NCI-H2029 (cell line): ENCODE results near the gene ADRB2.
"Not testable (repeated sequence)": the region's sequence is repeated elsewhere in the genome, so short reads cannot be mapped to it uniquely, and the experiment has no call there.

Source experiments
- DNase-seq: peaks from one replicate; lab custom pipeline; 2025; lab: John Stamatoyannopoulos, UW

ADRB2 gene

DNA sequence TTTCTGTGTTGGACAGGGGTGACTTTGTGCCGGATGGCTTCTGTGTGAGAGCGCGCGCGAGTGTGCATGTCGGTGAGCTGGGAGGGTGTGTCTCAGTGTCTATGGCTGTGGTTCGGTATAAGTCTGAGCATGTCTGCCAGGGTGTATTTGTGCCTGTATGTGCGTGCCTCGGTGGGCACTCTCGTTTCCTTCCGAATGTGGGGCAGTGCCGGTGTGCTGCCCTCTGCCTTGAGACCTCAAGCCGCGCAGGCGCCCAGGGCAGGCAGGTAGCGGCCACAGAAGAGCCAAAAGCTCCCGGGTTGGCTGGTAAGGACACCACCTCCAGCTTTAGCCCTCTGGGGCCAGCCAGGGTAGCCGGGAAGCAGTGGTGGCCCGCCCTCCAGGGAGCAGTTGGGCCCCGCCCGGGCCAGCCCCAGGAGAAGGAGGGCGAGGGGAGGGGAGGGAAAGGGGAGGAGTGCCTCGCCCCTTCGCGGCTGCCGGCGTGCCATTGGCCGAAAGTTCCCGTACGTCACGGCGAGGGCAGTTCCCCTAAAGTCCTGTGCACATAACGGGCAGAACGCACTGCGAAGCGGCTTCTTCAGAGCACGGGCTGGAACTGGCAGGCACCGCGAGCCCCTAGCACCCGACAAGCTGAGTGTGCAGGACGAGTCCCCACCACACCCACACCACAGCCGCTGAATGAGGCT is at the start of gene ADRB2:
ADRB2 (plus strand) TSS at position 559 of the 686 bp plus-strand sequence. CDS start 221 bp downstream, outside the sequence.
- peak; percentile 83 for DNase-seq

DNA sequence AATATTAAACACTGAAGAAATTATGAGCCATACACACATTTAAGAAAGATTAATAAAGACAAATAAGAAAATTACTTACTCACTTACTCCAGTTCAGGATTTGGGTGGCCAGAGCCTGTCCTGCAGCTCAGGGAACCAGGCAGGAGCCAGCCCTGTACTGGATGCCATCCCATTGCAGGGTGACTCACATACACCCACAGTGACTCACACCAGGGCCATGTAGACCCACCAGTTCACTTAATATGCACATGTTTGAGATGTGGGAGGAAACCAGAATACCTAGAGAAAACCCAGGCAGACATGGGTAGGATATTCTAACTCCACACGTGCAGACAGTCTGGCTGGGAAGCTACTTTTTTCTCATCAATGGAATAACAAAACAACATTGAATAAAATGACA is 49.6 kb upstream of the ADRB2 start:
- no peak for DNase-seq

DNA sequence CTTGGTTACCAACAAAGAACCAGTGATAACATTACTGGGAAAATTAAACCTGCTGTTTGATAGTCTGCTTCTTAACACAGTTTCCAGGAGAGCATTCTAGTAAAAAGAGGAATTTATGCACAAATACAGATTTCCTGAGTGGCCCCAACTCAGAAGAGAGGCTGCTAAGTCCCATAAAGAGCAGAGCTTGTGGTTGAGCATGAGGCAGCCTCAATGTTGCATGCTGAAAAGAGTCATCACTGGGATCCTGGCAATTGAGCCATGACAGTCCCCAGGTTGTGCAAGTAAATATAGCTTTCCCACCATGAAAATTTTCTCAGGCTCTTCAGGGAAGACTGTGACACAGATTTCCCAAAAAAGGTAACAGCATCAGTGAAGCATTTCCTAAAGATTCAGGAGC is 47.5 kb upstream of the ADRB2 start:
- no peak for DNase-seq

DNA sequence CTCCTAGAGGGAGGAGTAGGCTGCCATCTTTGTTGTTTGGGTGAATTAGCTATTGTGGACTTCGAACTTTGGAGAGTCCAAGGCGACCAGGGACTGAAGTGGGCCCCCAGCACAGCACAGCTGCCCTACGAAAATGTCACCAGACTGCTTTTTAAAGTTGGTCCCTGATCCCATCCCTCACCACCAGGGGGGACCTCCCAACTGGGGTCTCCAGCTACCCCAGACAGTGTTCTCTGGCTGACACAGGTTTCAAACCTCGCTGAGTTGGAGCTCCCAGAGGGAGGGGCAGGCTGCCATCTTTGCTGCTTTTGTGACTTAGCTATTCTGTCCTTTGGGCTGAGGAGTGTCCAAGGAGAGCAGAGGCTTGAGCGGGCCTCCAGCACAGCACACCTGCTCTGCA is 45.7 kb upstream of the ADRB2 start:
- DNase-seq = no peak

DNA sequence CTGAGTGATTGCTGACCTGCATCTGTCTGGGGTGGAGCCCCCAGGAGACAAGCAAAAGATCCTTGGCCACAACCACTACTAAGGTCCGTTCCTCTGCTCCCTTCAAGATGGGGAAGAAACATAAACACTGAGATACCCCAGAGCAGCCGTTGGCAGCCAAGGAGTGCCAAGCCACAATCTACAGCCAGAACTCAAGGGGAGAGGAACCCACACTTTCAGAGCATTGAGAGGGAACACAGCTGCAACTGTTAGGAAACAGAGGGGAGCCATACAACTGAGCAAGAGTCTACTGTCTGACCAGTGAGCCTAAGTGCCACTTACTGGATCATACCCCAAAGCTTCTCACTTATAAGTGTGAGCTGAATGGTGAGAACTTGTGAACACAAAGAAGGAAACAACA is 44.6 kb upstream of the ADRB2 start:
- DNase-seq = no peak

DNA sequence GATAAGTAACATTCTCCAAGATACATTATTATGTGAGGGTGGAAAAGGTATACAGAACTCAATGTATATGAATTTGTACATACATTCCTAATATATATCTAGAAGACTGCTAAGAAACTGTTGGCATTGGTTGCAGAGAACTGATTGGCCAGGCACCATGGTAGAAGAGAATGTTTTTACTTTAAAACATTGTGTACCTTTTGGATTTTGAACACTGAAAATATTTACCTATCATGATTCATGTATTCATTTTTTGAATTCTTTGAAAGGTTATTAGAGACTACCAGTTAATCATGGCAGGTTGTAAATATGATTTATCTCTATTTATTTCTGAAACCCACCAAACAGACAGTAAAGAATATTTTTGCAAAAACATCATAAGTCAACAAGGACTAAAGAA is 41.2 kb upstream of the ADRB2 start:
- no peak for DNase-seq

DNA sequence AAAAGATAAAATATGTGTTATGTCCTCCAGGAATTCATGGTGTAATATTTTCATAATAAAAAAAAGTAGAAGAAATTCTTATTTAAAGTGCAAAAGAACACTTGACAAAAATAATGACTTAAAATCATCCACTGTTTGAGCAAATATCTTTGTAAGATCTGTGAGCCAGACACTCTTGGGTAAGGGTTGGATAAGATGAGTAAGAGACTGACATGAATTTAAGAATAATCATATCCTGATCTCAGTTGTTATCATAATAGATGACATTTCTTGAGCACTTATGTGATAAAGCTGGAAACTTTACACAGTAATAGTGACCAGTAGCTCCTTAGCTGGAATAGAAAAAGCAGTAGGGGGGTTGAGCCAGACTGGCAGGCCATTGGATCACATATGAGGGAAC is 40.0 kb upstream of the ADRB2 start:
- DNase-seq = no peak

DNA sequence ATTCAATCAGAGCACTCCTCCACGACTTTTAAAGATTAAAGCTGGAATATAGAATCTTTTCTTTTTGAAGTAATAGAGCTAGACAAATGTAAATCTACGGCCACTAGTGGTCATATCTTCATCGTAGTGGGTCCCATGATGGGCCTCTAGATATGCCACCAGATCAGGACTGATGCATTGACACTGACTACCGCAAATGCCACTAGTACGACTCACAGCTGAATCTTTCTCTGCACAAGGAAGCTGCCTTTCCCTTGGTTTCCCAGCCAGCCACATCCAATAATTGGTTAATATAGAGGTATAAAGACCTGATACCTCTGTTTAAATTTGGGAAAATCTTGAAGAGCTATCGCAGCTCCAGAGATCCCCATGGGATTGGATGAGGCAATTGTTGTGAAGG is 37.8 kb upstream of the ADRB2 start:
- no peak for DNase-seq

DNA sequence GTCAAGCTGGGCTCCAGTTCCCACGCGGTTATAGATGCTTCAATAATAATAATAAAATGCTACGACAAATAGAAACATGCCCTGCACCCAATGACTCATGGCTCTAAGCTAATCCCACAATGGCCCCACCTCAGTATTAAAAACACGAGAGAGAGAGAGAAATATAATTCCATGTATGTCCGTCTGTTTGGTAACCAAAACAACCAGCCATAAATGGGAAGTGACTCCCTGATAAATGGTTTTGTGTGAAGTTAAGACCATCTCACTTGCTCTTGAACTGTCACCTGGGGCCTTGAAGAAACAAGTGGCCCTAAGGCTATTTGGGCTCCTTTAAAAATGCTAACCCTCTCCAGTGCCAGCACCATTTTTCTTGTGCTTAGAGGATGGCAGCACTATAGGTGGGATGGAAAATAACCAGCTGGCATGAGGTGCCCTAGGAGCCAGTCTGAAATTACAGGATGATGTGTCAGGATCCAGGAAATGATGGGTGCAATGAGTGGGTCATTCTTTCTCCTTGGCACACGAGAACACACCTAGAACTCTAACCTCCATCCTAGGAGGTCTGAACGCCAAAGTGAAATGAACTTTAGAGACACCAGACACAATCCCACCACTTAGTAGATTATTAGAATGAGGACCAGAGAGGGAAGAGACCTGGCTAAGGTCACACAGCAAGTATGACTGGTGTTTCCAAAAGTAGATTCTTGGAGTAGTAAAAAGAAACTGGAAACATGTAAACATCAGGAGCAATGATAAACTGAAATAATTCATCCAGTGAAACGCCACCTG is 35.7 kb upstream of the ADRB2 start:
- no peak for DNase-seq

DNA sequence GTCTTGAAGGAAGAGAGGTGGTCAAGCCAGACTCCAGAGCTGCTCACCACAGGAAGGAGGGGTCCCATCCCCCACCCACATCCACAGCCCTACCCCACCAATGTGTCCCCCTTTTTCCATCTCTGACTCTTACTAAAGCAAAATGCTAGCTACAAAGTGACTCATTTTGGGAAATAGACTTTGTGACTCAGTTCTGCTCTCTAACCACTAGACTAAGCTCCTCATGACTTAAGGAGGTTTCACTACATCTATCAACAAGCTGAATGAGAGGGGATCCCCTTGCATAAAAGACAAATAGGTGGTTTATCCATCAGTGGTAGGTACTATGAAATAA is 35.1 kb upstream of the ADRB2 start:
- DNase-seq = no peak

DNA sequence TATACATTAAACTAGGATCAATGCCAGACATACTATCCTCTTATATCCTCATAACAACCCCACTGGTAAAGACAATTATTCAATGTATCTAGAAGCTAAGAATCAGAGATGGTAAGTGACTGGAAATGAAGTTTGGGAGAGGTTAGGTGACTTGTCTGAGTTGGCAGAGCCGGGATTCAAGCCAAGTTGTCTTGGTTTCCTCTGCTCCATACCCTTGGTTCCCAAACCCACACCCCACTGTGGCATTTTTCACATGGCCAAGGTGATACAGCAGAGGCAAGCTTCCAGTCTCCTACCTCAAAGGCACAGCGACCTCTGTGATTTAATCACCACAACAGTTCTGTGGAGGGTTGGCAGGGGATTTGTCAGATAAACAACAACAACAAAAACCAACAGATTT is 34.7 kb upstream of the ADRB2 start:
- DNase-seq = no peak

DNA sequence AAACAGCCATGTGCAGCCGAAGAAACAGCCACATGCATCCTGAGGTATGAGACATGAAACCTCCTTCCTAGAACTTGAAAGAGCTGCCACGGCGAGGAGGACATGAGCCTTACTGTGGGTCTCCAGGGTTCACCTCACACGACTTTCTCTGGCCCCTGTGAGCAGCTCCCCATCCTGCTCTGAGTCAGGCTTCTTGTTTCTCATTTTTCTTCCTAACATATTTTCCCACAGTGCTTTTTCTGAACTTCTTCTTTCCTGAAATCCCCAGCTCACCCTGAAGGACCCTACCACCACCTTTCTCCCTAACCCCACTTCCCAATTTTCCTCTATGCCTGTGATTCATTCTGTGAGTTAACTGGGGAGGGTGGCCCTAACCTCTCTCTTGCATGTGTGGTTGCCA is 33.7 kb upstream of the ADRB2 start:
- DNase-seq = no peak

DNA sequence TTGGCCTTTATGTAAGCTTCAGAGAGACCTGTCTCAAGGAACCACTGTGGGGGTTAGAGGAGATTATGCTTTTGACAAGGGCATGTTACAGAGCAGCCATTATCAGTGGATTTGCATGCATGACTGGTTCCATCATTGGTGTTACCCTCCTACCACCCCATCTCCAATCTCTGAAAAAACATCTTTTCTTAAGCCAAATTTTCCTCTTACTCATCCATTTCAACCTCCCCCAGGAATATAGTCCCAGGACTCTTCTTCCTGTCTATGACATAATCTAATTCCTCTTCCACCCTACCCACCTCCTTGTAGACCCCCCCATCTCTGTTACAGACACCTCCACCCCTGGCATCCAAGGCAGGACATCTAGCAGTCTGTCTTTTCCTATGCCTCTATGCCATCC is 33.1 kb upstream of the ADRB2 start:
- no peak for DNase-seq

DNA sequence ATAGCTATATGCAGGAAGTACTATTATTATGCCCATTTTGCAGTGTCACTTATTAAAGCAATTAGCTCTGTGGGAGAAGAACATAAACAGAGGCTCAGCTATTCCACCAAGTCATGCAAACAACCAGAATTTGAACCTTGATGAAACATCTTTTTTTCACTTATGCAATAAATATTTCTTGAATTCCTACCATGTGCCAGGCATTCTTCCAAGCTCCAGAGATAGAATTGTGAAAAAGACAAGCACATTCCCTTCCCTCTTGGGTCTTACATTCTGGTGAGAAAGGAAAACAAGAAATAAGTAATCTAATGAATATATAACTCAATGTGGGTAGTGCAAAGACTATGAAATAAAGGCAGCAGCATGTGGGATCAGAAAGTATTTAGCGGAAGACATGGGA is 32.1 kb upstream of the ADRB2 start:
- DNase-seq = no peak

DNA sequence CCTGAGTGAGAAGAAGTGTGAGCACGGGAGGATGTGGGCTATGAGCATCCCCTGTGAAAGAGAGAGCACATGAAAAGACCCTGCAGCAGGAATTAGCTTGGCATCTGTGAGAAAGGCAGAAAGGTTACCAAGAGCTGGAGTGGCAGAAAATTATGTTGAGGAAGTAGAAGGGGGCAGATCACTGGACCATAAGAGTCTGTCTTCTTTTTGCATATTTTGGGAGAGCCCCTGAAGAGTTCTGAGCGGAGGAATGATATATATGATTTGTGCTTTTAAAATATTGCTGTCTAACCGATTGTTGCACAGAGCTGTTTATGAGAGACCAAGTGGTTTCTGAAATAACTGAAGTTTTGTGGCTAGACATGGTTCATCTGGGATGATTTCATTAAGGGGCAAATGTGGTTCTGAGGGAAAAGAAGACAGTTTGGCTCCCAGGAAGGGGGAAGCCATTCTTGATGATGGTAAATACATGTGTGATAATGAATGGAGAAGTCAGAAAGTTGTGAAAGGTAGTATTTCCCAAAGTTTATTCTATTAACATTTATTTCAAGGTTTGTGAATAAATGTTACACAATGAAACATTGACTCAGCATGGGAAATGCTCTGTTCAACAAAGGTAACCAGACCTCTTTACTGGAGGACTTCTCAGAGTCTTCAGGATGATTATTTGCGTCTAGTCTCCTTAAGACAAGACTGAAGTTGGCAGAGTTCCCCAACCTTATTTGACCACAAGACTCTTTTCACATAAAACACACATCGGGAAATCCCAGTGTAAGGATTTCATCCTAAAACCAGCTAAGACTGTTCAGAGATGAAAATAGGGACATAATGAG is 31.5 kb upstream of the ADRB2 start:
- DNase-seq = no peak

DNA sequence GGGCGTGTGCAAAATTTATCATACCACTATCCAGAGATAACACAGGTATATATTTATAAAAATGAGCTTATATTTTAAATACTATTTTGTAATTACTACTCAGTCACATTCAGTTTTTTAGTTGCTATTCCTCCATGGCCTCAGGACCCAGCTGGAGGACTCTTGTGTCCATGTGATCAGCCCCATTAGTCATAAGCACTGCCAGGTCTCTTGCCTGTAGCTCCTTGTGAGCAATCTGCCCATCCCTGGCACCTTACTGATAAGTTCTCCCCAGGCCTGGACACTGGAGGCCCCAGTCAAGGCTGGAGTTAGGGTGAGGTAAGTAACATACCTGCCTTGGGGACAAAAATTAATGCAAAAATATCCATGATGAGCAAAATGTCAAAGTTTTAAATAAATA is 29.5 kb upstream of the ADRB2 start:
- no peak for DNase-seq

DNA sequence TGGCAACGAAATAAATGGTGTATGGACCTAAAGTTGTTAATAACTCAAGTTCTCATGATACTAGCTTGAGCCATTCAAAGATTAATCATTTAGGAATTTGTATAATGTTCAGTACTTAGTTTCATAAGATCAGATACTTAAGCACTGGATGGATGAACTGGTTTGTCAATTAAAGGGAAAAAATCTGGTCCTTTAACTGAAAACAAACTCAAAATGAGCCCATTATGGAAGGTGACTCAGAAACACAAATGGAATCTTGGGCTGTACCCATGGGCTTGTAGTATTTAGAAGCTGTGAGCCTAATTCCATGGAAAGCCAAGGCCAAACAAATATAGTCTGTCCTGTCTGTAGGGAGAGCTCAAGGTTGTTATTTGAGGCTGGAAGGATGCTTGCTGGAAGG is 27.6 kb upstream of the ADRB2 start:
- DNase-seq = no peak

DNA sequence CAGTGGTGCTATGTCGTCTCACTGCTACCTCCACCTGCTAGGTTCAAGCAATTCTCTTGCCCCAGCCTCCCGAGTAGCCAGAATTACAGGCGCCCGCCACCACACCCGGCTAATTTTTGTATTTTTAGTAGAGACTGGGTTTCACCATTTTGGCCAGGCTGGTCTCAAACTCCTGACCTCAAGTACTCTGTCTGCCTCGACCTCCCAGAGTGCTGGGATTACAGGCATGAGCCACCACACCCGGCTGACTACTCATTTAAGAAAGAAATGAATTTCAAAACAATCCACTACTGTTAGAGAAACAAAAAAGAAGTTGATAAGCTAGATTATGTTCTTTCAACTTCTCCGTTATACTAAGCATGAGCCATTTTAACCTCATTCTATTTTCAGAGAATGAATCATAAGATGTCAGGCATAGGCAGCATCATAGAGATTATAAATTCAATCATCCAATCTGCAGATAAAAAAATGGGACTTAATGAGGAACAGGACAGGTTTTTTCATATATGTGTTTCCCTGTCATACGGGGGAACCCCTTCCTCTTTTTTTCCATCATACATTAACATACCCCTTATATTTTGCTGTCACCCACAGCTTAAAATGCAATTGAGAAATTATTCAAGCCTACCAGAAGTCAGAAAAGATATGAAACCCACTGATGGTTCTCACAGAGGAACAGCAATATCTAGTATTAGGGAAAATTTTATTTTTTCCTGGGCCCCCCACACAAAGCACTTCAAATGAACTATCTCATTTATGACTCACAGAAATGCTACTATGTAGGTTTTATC is 26.5 kb upstream of the ADRB2 start:
- DNase-seq = no peak

DNA sequence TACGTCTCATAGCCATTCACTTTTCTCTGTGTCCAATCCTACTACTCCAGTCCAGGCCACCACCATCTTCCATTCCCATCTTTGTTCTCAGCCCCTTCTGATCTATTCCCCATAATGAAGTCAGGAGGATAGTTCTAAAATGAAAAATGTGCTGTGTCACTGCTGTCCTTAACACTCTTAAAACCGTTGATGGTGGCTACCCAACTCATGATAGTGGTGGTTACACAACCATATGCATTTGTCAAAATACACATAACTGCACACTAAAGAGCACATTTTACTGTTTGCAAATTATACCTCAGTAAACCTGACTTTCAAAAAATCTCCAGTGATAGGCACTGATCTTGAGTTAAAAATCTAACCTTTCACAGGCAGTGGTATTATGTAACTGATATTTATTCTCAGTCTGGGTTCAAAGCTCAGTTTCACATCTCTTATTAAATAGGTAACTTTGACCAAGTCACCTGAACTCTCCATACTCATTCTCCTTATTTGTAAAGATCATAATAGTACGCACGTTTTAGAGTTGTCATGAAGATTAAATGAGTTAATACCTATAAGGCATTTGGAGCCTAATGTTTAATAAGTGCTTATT is 24.6 kb upstream of the ADRB2 start:
- no peak for DNase-seq

DNA sequence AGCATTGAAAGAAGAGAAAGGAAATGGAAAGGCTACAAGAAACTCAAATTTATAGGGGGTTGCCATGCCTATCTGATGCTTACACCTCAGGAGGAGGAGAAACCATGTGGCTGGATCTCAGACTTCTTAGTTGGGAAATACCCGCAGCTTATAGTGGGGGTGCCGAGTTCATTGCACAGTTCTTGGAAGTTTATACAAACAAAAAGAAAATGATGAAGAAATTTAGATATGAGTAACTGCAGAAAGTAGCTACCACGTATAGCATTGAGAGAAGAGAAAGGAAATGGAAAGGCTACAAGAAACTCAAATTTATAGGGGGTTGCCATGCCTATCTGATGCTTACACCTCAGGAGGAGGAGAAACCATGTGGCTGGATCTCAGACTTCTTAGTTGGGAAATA is 23.0 kb upstream of the ADRB2 start:
- DNase-seq = not testable (repeated sequence)

DNA sequence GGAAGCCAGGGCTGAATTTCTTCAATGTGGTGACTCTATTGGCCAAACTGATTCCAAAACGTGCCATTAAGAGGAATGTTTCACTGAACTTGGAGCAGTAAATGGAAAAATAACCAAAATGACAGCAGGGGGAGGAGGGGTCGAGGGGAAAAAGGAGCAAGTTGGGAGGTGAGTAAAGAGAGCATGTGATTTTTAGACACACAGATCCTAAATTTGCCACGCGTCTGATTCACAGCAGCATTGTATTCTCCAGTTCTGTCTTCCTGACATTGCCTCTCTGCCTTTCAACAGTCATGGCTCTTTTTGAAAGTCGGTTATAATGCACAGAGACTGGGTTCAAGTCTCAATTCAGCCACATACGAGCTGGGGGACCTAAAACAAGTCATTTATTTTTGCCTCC is 22.0 kb upstream of the ADRB2 start:
- DNase-seq = no peak
